Neural crest cell (in vitro differentiated cells): Measurements from ENCODE around the gene TOP3A. TPM values are rescaled to one million over a fixed set of nuclear protein-coding genes. Genes with fewer than 3 reads are reported as not detected.

Source experiments
- DNase-seq: peaks from one replicate; pipeline ENCODE4 v3.0.0; 2021; ENCODE audit warnings: low read depth, mixed read lengths, low spot score
- H3K27ac Mint-ChIP-seq: one replicate; pipeline ENCODE4 v1.8.0; 2021; ENCODE audit warnings: mild to moderate bottlenecking, mixed read lengths; ENCODE audit not compliant: unreplicated experiment
- H3K27me3 Mint-ChIP-seq: 2 replicates; pipeline ENCODE4 v1.8.0; 2021; ENCODE audit warnings: low read depth, mild to moderate bottlenecking, mixed read lengths
- H3K36me3 Mint-ChIP-seq: 2 replicates; pipeline ENCODE4 v1.8.0; 2021; ENCODE audit warnings: low read depth, mild to moderate bottlenecking, mixed read lengths
- H3K4me1 Mint-ChIP-seq: 2 replicates; pipeline ENCODE4 v1.8.0; 2021; ENCODE audit warnings: mixed read lengths
- H3K4me3 Mint-ChIP-seq: one replicate; pipeline ENCODE4 v1.8.0; 2021; ENCODE audit warnings: mild to moderate bottlenecking, mixed read lengths
- H3K9me3 Mint-ChIP-seq: 2 replicates; pipeline ENCODE4 v1.8.0; 2021; ENCODE audit warnings: mixed read lengths
- total RNA-seq: library from RNA; stranded (reverse); gene quantifications from 2 replicates; pipeline ENCODE4 v1.2.1, GENCODE V29; 2021
- TF ChIP-seq, protein P1 (sequence below): fragments of 200-600 bp; sonication (generic); conservative IDR thresholded peaks from 2 replicates; pipeline ENCODE4 v1.5.0; 2021; ENCODE audit warnings: antibody characterized with exemption, mild to moderate bottlenecking

Gene TOP3A
- total RNA-seq, 1 donor from 2014 or later = 107 TPM

GRCh38 chr17:18258356-18259038 is 56.3 kb downstream of the TOP3A start, which contains the start of gene FLII:
Gene FLII, minus strand, starts transcription at chr17:18258738. Its CDS starts 48 bp downstream, at chr17:18258690.
- TF ChIP-seq, protein P1, sequence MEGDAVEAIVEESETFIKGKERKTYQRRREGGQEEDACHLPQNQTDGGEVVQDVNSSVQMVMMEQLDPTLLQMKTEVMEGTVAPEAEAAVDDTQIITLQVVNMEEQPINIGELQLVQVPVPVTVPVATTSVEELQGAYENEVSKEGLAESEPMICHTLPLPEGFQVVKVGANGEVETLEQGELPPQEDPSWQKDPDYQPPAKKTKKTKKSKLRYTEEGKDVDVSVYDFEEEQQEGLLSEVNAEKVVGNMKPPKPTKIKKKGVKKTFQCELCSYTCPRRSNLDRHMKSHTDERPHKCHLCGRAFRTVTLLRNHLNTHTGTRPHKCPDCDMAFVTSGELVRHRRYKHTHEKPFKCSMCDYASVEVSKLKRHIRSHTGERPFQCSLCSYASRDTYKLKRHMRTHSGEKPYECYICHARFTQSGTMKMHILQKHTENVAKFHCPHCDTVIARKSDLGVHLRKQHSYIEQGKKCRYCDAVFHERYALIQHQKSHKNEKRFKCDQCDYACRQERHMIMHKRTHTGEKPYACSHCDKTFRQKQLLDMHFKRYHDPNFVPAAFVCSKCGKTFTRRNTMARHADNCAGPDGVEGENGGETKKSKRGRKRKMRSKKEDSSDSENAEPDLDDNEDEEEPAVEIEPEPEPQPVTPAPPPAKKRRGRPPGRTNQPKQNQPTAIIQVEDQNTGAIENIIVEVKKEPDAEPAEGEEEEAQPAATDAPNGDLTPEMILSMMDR = no peak
- no peaks in the 10 kb centered on the region for H3K36me3 Mint-ChIP-seq
- DNase-seq = peak; percentile 46
- no peaks in the 10 kb centered on the region for H3K27me3 Mint-ChIP-seq
- H3K4me1 Mint-ChIP-seq = peaks cover 16% of the 10 kb centered on the region
- no peaks in the 10 kb centered on the region for H3K9me3 Mint-ChIP-seq
- peak within 1 kb of the TSS; percentile 73 for H3K27ac Mint-ChIP-seq
- H3K4me3 Mint-ChIP-seq = peak within 1 kb of the TSS; percentile 96

- peaks cover 16% of the 10 kb centered on the region for H3K4me1 Mint-ChIP-seq
- H3K4me3 Mint-ChIP-seq = peak overlapping the region; percentile 96
- H3K36me3 Mint-ChIP-seq = no peaks in the 10 kb centered on the region
- no peaks in the 10 kb centered on the region for H3K27me3 Mint-ChIP-seq
- DNase-seq = no peak
- TF ChIP-seq, protein P1 = no peak
- peak overlapping the region; percentile 73 for H3K27ac Mint-ChIP-seq
- no peaks in the 10 kb centered on the region for H3K9me3 Mint-ChIP-seq
These were observed 56.8 kb downstream of the TOP3A start for GRCh38 chr17:18257982-18258355.

DNA sequence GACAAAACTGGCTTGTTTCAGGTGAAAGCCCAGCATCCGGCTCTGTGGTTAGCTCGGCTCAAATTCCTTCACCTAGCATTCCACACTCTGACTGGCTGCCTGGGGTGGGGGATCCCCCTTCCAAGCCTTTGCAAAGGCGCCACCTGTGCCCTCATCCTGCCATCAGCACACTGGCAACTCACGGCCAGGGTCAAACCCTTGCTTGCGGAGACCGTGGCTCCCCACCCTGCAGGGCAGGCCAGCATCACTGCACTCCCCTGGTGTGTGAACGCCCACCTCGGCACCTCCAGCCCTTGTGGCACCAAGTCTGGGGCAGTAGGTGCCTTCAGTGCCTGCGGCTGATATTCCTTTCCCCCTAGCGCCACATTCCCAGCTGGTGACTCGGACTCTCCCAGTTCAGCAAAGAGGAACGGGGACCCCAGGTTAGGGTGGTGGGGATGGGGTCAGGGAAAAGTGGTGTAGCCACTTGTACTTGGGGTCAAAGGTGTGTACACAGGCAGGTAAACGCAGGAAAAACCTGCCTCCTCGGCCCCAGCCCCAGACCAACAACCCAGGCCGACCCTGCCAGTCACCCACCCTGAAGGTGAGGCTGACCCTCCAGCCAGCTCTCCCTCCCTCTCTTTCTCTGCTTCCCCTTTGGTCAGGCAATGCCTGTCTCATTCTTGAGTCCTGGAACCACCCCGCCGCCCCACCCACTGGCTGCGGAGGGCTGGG is 57.4 kb downstream of the TOP3A start:
- Mint-ChIP-seq H3K27me3 (no peaks in the 10 kb centered on the region), H3K9me3 (no peaks in the 10 kb centered on the region), H3K4me3 (peak overlapping the region; percentile 96), H3K4me1 (peaks cover 16% of the 10 kb centered on the region), H3K27ac (peak overlapping the region; percentile 73), H3K36me3 (no peaks in the 10 kb centered on the region)
- TF ChIP-seq, protein P1 = no peak
- no peak for DNase-seq

DNA sequence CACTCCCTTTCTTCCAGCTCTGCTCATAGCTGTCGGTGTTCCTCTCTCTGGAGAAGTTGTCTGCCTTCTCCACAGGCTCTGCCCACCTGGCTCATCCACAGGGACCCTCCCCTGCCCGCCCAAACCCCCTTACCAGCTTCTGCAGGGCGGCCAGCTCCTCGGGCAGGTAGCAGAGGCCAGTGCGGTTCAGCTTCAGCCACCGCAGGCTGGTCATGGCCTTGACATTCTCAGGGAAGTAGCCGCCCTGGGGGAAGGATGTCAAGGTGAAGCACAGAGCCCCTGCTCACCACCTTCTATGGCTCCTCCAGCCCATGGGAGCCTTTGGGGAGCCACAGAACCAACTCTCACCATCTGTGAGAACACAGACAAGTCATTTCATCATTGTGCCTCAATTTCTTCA is 58.0 kb downstream of the TOP3A start:
- Mint-ChIP-seq H3K27me3 (no peaks in the 10 kb centered on the region), H3K4me3 (peak overlapping the region; percentile 96), H3K36me3 (no peaks in the 10 kb centered on the region), H3K9me3 (no peaks in the 10 kb centered on the region), H3K27ac (no peak overlapping the region), H3K4me1 (peaks cover 16% of the 10 kb centered on the region)
- TF ChIP-seq, protein P1 = no peak
- no peak for DNase-seq

- DNase-seq = no peak
- Mint-ChIP-seq H3K27me3 (no peaks in the 10 kb centered on the region), H3K4me3 (peak overlapping the region; percentile 62), H3K27ac (no peak overlapping the region), H3K9me3 (no peaks in the 10 kb centered on the region), H3K36me3 (peaks cover 2% of the 10 kb centered on the region), H3K4me1 (peaks cover 16% of the 10 kb centered on the region)
- TF ChIP-seq, protein P1 = no peak
These were observed 58.4 kb downstream of the TOP3A start for GRCh38 chr17:18256351-18256750.
